ENCODE results near the gene CDNF.

- TF ChIP-seq, protein P1, sequence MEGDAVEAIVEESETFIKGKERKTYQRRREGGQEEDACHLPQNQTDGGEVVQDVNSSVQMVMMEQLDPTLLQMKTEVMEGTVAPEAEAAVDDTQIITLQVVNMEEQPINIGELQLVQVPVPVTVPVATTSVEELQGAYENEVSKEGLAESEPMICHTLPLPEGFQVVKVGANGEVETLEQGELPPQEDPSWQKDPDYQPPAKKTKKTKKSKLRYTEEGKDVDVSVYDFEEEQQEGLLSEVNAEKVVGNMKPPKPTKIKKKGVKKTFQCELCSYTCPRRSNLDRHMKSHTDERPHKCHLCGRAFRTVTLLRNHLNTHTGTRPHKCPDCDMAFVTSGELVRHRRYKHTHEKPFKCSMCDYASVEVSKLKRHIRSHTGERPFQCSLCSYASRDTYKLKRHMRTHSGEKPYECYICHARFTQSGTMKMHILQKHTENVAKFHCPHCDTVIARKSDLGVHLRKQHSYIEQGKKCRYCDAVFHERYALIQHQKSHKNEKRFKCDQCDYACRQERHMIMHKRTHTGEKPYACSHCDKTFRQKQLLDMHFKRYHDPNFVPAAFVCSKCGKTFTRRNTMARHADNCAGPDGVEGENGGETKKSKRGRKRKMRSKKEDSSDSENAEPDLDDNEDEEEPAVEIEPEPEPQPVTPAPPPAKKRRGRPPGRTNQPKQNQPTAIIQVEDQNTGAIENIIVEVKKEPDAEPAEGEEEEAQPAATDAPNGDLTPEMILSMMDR (IDR thresholded peaks at IDR 0.05) = no peak
- TF ChIP-seq POLR2A (IDR thresholded peaks at IDR 0.05) = no peak
Observed at GRCh38 chr10:14859043-14859442, 21.2 kb upstream of the CDNF start.

Measured in thyroid gland (tissue), 4 donors.